NK-92 (cell line): ENCODE data around the gene CUL1.
"Not testable (repeated sequence)": the region's sequence is repeated elsewhere in the genome, so short reads cannot be mapped to it uniquely, and the experiment has no call there.

ENCODE experiments used
- DNase-seq: peaks from one replicate; lab custom pipeline; 2025; ENCODE audit not compliant: unreplicated experiment; lab: John Stamatoyannopoulos, UW

Gene CUL1

DNA sequence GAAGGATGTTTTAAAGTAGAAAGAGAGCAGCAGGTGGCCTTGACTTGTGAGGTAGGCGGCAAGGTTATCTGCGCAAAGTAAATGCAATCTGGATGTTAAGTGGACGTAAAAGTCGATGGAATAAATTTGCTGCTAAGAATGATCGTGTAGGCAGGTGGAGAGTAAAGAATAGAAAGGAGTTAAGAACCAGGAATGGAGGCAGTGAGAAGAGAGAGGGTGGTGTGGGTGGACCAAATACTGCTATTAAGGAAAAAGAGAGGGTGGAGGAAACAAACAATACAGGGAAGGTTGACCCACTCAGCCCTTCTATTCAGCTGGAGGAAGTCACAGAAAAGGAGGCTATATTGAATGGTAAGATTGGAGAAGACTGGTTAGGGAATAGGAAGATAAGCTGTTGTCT, 1.9 kb upstream of the CUL1 start:
- no peak for DNase-seq

DNA sequence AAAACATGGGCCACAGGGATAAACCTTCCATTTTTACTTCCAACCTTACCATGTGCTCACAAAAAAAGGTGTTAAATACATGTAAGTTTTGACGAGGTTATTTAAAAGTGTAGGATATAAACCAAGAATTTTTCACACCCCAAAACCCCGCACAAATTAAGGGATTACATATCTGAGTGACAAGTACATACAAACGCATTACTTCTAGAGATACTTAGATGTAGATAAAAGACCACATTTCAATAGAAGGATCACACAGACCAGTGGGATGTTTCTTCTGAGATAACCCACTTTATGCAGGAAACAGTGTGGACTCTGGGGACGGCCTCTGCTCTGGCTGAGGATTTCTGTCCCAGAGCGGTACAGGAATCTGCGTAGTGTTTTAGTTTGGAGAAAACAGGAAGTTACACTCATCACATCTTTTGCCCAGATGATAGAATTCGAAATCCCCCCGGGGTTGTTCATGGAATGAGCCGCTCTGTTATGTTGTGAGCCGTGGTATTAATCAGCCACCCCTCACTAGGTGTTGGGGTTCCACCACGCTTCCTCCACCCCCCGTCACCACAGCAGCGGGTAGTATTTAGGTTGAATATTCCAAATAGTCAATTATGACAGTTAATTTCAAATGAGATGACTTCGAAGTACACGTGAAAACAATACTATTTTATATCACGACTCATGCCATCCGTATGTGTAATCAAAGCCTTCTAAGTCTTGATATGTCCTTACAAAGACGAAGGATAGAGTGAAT, 1.3 kb upstream of the CUL1 start:
- DNase-seq: no peak

- DNase-seq: no peak
Observed at GRCh38 chr7:148698007-148698396, 701 bp upstream of the CUL1 start.

DNA sequence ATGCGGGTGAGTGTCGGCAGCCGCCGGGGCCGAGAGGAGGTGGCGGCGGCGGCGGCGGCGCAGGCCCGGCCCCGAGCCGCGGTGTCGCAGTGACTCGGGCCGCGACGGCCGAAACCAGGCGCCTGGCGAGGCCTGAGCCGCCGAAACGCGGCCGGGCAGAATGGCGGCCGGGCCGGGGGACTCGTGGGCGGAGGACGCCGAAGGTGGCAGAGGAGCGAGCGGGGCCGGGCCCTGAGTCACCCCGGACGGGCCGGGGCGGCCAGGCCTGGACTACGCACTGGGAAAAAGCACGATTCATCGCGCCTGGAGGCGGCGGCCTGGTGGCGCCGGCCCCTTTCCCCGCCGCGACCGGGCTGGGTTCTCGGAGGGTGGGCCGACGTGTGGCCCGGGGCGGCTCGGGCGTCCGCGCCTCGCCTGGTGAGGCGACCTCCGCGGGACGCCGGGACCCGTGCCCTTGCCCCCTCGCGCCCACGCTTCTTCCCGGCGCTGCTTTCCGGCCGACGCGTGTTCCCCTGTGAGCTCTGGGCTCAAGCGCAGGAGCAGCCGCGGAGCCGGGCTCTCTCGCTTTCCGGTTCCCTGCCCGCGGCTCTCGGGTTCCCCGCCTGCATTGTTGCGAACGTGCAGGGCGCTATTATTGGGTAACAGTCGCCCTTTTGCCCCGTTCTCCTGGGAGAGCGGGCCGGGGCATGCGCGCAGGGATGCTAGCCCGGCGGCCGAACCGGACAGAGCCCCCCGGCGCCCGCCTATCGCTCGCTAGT, 500 bp downstream of the CUL1 start:
- DNase-seq: no peak

GRCh38 chr7:148699782-148700629, 1.3 kb downstream of the CUL1 start:
- DNase-seq: no peak

DNA sequence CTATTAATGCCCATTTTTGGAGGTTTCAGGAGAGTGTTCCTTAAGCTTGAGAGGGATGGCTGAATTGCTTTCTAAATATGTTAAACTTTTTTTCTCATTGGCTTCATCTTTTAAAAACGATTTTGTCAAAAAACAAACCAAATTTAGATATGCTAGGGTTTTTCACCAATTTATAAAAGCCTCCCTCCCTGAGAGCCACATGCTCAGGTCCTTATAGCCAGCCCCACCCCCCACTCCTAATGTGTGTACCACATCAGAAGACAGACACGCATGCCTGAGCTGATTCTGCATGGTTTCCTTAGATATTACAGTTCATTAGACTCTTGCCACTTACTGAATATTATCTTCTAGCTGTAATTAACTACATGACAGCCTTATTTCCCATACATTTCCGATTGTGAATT, 2.0 kb downstream of the CUL1 start:
- no peak for DNase-seq

- DNase-seq: no peak
Observed at GRCh38 chr7:148701414-148701813, 2.7 kb downstream of the CUL1 start.

- no peak for DNase-seq
Observed at GRCh38 chr7:148702876-148703670, 4.4 kb downstream of the CUL1 start.

- not testable (repeated sequence) for DNase-seq
Observed at GRCh38 chr7:148703671-148703962, 4.9 kb downstream of the CUL1 start.

DNA sequence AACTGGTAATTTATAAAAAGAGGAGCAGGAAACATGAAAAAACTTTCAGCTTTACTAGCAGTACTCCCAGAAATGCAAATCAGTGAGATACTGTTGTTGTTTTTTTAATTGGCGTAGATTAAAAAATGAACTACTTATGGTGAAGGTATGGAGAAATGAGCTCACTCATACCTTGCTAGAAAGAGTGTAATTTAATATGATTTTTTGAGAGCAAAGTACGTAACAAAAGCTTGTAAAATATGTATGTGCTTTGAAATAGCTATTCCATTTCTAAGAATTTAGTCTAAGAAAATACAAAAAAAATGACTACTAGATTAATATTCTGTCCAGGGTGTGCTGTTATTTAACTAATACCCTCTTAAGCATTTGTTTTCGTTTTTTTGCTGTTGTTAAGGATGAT, 5.5 kb downstream of the CUL1 start:
- DNase-seq: no peak

DNA sequence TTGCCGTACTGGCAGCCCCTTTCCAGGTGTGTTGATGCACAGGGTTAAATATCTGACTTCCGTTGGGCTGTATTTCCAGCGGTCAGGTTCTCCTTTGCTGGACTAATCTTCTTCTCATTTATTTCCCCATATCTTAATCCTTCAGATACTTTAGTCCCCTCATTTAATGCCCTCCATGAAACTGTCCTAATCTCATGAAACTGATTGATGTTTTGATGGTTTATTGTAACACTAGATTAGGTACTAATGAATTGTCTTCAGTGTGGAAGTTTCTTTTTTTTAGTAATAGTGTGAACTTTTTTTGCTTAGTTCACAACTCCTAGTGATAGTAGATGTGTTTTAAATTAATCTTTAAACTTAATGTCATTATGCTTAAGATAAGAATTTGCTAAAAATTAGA, 6.3 kb downstream of the CUL1 start:
- DNase-seq: no peak

- DNase-seq: no peak
Observed at GRCh38 chr7:148706368-148706767, 7.7 kb downstream of the CUL1 start.

DNA sequence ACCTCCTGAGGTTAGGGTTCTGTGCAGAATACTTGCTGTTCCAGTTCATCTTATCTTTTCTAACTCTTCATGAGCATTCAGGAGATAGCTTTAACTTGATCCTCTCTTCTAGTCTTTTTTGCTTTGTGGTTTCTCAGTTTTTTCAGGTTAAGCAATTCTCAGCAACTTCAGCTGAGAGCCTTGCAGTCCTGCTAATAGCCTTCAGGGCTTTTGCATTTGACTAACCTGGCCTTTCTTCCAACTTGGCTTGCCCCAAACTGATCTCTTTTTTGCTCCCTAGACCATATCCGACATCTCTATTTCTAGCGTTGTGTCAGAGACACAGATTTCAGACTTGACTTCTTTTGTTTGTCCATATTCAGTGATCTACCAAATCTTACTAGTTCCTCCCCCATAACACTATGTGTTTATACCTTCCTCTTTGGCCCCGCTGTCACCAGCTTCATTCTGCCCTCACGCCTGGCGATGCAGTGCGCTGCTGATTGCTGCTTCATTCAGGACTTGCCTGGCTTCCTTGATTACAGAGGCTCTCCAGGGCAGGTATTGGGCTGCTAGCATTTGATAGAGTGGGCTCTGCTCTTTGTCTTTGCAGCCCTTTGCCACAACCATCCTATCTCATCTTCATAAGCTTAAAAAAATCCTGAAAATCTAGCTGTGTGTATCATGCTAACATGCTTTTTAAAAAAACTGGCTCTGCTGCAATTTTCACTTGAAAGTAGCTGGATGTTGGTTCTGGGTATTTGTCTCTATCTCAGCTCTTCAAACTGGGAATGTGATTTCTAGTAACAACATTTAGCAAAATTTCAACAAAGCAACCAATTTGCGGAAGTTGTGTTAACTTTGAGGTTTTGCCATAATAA, 9.6 kb downstream of the CUL1 start:
- no peak for DNase-seq

DNA sequence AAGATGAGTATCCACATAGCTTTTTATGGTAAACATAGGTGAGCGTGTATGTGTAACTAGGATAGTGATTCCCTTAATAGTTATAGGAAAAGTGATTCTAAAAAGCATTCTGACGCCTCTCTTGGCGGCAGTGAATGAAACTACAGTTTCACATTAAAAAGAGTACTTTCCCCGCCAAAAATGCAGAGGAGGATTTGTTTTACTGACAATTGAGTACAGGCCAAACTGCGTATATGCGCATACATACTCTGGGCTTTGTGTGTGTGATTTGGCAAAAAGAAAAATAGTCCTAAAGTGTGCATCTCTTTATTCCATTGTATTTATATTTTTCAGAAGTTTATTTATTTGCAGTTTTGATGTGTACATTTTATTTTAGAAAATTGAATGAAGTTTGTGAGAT, 10.3 kb downstream of the CUL1 start:
- DNase-seq: no peak

- not testable (repeated sequence) for DNase-seq
Observed at GRCh38 chr7:148710426-148710825, 11.7 kb downstream of the CUL1 start.

DNA sequence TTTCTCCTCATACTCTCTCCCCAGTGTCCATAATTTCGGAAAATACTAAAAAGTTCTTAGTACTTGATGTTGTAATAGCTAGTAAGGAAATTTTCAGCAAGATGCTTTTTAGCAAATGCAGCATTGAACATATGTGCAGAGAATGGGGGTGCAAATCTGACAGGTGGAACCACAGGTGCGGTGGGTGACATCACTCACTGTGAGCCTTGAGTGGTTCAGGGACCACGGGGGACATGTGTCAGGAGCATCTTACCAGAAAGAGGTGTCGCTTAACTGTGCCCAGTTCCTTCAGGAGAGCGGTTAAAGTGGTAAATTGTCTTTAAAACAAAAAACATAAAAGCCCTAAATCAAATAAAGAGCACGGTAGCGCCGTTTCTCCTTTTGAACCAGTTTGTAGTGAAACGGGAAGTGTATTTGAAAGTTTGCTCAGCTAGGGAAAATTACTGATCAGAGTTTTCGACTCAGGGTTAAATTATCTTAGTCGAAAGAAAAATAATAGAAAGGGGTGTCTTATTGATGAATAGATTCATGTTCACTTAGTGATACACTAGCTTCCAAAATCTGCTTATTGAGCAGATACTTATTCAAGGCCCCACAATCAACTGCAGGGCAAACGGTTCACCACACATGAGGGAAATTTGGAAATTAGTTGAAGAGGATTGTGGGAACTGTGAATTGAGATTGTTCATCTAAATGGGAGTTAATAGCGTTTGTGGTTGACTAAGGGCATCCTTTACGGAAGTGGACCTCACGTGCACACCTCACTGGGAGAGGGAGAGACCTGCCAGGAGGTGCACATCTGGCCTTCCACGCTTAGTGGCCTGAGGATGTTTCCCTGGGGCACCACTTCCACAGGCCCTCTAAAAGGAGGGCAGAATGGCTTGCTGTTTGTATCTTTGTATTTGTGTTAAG, 12.7 kb downstream of the CUL1 start:
- DNase-seq: no peak

DNA sequence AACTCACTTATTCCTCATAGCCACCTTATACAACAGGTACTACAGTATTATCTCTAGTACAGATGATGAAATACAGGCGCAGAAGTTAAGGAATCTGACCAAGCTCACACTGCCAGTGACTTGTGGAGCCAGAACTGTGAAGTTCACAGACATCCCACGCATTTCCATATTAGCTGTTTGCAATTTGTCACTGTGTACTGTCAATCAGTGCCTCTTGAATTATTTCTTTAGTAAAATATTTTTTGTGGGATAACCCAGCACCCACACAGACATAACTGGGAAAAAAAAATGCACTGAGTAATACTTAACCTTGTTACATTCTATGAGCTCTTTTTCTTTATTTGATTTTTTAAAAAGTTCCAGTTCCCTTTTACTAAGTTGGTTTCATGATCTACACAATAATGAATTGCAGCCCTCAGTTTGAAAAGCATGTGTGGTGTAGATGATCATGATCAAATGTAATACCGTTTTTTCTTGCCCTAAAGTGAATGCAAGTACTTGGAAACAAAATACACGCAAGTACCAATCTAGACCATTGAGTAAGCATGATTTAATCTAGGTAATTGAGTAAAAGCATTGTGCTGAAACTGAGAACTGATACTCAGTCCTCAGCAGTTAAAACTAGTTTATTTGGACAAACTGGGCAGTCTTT, 14.1 kb downstream of the CUL1 start:
- DNase-seq: no peak

DNA sequence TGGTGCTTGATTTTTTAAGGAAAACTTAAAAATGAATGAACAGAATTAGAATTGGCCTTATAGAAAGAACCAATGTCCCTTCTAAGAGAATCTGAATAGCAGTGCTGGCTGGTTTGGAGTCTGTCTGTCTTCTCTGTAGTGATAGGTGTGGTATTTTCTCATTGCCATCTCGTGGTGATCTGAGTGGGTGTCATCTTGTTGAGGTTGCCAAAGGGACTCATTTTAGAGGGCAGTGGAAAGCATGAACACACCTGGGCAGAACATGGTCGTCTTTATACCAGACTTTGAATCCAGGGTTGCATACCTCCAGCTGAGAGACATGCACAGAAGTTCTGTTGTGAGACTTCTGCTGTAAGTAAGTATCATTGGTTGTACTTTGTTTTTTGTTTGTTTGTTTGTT, 15.8 kb downstream of the CUL1 start:
- DNase-seq: no peak

DNA sequence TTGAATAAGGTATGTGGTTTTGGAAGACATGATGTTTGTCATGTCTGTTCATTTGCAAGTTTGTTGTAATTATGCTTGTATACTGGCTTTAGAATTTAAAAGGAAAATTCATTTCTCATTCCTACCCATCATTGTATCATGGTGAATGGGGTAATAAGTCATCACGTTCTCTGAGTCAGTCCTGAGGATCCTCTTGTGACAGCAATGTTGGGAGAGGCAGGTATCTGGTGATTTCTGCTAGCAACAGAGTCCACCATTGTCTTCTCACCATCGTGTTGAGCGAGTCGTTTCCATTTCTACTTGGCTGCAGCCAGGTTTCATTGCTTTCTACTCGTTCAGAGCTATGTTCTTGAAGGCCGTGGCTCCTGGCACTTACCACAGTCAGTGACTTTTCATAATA, 16.3 kb downstream of the CUL1 start:
- no peak for DNase-seq
